Superior temporal gyrus (tissue), 1 donor: ENCODE results near the gene PPP1CB.
"Not testable (repeated sequence)": the region's sequence is repeated elsewhere in the genome, so short reads cannot be mapped to it uniquely, and the experiment has no call there.

Source experiments
- DNase-seq: peaks from one replicate; pipeline ENCODE4 v3.0.0-alpha.2; 2016; ENCODE audit errors: extremely low spot score

PPP1CB gene

DNA sequence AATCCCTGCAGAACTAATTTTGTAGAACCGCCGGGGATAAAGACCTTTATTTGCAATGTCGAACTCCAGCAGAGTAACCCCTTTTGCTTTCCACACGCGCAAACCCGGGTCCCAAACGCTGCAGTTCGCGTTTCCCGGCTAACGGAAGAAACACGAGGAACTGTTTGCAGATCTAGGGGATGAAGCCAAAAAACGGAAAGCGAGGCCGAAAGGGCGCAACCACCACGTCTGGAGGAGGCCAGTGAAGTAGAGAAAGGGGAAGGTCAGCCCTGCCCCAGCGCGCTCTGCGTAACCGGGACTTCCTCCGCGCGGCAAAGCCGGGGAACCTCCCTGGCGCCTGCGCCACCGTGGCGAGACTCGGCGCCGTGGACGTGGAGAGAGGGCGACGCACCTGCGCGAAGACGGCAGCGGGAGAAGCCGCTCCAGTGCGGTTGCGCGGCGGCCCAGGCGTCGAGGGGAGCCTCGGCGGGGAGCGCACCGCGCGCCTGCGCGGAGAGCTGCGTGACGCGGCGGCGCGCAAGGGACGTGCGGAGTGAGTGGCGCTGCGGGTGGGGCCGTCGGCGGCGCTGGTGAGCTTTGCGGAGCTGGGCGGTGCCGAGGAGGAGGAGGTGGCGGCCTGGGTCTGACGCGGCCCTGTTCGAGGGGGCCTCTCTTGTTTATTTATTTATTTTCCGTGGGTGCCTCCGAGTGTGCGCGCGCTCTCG, at the start of gene PPP1CB:
Gene PPP1CB (plus strand): TSS at position 579 of the 704 bp plus-strand sequence. CDS start 295 bp downstream, outside the sequence.
- peak; percentile 94 for DNase-seq

DNA sequence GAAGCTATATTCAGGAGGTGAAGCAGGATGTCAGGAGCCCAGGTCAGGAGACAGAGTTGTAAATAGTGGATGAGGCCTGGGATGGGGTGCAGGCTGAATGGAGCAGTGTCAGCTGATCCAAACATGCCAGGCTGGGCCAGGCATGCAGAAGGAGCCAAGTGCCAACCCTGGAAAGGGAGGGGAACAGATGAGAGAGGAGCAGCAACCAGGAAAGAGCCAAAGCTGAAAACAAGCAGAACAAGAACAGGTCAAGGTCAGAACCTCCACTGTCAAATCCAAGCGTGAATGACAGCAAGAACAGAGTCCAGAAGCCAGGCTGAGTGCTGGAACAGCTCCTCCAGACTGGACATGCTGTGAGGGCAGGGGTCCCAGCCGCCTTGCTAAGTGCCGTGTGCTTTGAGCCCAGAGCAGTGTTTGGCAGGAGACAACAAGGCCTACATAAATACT, 49.2 kb upstream of the PPP1CB start:
- no peak for DNase-seq

DNA sequence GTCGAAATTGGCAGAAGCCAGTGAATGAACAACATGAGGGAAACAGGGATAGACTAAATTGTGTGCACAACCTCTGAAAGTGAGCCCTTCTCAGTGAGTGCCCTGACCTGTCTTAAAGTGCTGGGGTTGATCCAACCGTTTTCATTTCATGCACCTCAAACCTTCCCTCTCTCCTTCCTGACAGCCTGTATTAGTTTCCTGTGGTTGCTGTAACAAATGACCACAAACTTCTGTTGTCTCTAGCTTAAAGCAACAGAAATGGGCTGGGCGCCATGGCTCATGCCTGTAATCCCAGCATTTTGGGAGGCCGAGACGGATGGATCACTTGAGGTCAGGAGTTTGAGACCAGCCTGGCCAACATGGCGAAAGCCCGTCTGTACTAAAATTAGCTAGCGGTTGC, 48.8 kb upstream of the PPP1CB start:
- DNase-seq, result no peak

DNA sequence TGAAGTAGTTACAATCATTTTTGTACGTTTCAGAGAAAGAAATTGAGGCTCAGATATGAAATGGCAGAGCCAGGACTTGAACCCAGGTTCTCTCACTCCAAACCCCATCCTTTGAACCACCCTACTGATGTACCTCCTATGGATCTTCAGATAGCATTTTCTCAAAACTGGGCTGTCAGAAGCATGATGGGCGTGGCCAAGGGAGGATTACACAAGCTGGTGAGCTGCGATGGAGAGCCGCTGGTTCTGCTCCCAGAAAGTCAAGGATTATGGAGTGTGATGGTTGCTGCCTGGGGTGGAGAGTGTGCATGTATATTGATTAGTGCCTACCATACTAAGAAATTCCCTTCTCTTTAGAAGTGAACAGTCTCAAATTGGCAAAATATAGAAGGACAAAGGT, 47.0 kb upstream of the PPP1CB start:
- DNase-seq, result no peak

DNA sequence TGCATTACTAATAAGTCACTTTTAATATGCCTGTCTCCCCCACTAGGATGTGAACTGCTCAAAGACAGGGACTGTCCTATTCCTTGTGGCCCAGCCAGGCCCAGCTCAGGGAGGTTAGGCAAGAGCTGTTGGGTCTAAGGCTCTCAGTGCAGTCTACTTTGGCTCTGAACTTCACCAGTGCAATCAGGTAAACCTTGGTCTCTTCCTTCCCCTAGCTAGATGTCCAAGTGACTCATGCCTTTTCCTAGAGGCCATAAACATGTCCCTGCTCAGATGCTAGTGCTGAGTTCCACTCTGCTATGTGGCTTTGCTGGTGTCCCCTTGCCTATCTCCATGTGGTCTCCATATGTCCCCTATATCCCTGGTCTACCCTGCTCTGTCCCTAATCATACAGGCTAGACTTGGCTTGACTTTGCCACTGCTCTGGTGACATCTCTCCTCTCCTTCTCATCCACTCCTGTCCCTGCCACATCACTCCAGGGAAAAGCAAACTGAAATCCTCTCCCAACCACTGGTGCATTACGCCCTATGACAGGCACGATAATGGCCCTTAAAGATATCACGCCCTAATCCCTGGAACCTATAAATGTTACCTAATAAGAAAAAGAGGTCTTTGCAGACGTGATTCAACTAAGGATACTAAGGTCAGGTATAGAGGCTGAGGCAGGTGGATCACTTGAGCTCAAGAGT, 45.7 kb upstream of the PPP1CB start:
- no peak for DNase-seq

DNA sequence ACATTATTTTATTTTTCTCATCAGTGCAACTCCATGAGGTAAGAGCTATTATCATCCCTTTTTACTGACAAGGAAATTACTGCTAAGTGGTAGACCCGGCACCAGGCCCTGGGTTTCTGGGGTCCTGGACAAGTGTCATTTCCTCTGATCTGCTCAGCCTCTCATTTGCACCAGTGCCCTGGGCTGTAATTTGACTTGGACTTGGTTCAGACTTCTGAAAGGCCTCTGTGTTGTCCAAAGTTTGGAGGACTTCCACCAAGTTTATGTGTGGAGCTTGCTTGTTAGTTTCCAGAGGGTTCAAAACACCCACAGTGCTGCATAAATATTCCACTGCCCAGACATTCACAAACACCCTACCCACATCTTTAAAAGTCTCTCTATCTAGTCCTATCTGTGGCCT, 44.0 kb upstream of the PPP1CB start:
- peak; percentile 83 for DNase-seq

DNA sequence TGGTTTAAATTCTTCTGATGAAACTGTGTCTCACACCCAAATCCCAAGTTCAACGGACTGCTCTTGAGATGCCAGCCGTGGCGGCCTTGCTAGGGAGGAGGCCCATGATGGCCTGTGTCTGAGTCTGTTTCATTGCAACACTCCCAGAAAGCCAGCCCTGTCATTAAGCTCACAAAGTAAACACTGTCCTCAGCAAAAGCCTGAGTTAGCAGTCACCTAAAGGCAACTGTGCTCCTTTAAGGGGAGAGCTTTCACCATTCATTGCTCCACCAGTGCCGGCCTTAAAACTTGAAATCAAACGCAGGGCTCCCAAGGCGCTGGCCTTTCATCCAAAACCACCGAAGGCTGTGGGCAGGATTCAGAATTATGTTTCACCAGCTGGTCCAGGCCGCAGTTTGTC, 42.5 kb upstream of the PPP1CB start:
- DNase-seq, result no peak

DNA sequence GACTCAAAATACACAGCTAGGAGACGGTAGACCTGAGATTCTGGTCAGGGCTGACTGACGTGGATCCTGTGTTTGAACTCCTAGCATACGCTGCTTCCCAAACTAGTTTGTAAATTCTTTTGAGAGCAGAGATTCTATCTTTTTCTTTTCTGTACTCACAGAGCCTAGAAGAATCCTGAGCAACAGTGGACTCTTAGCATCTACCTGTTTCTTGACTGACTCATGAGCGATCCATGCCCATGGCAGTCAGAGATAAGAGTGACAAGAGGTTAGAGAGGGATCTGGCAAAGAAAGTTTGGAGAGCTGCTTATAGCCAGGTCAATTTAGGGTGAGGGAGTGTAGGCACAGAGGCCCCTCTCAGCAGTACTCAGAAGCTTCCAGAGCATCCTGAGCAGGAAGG, 41.1 kb upstream of the PPP1CB start:
- DNase-seq, result no peak

DNA sequence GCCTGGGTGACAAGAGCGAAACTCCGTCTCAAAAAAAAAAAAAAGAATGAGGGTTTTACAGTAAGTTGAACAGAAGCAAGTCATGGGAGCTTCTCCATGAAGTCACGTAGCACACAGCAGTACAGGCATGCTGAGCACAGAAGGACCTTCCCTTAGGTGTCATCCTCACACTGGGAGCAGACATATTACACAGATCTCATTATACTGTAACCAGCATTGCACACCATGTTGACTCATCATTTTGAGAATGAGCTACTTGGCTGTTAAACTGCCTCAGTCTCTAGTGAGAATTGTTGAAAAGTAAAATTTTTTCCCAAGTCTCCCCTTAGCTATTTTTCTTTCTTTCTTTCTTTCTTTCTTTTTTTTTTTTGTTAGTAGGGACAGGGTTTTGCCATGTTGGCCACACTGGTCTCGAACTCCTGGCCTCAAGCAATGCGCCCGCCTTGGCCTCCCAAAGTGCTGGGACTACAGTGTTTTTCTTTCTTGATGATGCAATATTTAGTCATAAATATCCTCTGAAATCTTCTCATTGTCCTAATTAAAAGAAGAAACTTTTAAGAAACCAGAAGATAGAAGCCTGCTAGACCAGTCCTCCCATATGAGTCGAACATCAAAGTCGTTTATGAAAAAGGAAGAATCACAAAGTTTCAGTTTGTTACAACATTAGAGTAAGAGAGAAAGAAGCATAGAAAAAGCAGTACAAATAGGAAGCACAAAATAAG, 37.9 kb upstream of the PPP1CB start:
- DNase-seq, result no peak

DNA sequence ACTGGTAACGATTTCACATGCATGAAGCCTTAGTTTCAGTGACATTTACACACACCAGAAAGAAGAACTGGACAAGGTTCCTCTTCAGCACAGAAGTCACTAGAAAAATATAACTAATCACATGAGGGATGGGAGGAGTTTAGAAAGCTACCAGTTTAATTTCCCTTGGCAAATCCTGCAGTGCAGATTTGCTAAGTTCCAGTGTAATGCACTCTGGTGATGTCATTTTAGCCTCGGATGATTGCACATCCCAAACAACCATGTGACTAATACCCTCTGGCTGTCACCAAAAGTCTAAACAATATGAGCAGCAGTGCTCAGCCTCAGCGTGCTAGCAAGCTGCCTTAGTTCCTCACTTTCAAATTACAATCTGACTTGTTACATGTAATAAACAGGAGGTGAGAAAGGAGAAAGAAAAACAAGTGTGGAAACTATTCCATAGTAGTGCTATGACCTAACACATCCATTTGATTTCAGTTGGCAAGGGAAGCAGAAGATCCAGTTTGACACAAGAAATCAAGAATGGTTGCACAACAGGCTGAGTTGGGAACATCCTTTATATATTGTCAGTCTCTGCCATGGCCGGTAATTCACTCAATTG, 35.3 kb upstream of the PPP1CB start:
- peak; percentile 58 for DNase-seq

DNA sequence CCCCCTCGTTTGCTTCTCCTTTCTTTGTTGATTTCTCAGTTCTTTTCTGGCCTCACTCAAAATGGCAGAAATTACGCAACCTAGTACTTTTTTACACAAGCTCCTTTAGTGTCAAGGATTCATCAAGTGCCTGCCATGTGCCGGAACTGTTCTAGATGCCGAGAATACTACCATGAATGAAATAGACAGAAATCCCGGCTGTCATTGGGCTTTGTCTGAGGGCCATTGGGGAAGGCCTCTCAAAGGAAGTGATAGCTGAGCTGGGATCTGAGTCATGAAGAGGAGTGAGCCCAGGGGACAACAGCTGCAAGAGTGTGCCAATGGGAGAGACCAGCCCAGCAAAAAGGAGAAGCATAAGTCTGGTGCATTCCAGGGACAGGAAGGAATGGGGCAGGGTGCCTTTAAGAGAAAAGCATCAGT, 34.3 kb upstream of the PPP1CB start:
- DNase-seq, result no peak

DNA sequence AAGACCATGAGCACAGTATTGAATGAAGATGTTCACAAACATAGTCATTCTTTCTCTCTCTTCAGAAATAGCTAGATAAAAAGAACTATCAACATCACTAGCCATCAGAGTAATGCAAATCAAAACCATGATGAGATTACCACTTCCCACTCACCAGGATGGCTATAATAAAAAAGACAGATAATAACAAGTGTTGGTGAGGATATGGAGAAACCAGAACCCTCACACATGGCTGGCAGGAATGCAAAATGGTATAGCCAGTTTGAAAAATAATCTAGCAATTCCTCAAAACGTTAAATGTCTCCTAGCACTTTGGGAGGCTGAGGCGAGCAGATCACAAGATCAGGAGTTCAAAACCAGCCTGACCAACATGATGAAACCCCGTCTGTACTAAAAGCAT, 31.3 kb upstream of the PPP1CB start:
- no peak for DNase-seq

DNA sequence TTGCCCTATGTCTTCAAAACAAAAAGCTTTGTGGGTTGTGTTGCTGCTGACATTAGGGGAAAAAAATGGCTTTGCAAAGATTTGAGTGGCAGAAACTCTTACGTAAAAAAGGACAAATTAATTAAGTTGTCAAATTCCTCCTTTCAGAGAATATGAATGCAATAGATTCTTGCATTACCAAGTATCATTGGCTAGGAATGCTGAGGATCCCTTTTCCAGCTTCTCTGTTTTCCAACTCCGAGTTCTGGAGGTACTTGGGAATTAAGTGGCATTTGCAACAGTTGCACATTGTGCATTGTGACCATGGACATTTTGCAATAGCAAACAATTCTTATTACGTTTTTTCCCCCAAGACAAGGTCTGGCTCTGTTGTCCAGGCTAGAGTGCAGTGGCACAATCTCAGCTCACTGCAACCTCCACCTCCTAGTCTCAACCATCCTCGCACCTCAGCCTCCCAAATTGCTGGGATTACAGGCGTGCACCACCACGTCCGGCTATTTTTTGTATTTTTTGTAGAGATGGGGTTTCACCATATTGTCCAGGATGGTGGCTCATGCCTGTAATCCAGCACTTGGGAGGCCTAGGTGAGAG, 29.9 kb upstream of the PPP1CB start:
- DNase-seq, result no peak

DNA sequence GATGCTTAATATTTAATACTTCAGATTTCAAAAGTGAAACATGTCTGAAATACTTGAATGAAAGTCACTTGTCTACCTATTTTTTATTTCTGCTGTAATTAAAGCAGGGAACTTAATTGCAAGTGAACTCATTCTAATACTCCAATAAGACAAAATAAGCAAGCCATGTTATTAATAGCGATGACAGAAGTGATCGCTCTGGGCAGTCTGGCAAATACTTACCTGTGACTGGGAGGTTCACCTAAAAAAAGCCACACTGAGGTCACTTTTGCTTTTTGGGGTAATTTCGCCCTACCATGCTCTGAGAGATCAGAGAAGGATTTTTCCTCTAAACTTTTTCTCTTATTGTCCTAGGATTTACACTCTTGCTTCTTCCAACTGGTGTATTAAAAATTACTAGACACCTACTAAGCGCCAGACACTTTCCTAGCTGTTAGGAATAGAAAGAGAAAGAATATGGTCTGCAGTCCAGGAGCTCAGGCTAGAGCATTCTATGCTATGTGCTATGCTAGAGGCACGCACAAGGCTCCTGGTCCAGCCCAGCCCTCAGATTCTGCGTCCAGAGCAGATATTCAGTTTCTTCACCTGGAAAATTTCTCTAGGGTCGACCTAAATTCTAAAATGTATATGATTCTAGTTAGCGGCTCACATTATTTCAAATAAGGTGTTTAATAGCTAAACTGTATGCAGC, 26.5 kb upstream of the PPP1CB start:
- DNase-seq, result no peak

DNA sequence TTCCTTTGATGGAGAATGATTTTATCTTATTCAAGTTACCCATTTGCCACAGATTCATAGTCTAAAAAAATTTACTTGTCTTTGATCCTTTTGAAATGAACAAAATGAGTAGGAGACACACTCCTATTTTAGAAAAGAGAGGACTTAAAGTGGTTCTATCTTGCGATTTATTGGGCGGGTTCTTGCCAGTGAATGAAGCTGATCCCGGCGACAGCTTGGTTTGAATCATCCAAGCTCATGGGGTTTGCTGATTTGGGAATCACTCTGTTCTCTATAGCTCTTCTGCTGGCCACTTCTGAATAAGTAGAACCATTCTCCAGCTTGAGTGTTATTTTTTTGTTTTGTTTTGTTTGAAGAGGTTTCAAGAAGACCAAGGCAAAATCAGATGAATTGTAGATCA, 25.5 kb upstream of the PPP1CB start:
- no peak for DNase-seq

DNA sequence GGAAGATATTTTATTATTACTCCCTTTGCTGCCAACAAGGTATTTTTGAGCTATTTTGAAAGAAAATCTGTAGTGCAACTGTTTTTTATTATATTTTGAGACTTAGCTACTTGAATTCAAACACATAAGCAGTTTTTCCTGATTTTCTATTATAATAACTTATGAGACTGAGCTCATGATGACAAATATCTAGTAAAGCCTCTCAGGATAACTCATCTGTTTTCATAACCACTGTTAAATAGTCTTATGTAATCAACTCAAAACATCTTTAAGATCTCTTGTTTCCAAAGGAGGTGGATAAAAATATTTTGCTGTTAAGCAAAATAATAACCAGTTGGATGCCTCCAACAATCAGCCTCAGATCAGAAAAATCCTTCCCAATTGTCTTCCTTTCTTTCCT, 21.9 kb upstream of the PPP1CB start:
- DNase-seq, result no peak

DNA sequence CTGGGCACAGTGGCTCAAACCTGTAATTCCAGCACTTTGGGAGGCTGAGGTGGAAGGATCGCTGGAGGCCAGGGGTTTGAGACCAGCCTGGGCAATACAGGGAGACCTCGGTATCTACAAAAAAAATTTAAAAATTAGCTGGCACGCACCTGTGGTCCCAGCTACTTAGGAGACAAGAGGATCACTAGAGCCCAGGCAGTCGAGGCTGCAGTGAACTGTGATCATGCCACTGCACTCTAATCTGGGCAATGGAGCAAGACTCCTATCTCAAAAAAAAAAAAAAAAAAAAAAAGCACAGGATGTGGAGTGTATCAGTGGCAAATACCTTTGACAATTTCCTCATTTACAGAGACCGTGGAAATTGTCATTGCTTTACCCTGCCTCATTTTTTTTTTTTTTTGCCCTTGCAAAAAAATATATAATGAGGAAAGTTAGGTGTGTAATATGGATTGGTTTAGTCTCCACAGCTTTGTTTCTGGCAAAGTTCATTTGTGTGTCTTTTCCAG, 20.9 kb upstream of the PPP1CB start:
- no peak for DNase-seq

DNA sequence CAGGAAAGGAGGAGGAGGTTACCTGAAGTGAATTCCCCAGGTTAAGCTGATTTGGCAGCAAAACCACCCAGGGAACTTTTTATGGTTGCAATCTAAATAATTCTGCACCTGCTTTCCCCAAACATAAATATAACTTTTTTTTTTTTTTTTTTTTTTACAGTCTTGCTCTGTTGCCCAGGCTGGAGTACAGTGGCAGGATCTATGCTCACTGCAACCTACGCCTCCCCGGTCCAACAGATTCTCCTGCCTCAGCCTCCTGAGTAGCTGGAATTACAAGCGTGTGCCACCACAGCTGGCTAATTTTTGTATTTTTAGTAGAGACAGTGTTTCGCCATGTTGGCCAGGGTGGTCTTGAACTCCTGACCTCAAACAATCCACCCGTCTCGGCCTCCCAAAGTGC, 16.1 kb upstream of the PPP1CB start:
- DNase-seq, result no peak

DNA sequence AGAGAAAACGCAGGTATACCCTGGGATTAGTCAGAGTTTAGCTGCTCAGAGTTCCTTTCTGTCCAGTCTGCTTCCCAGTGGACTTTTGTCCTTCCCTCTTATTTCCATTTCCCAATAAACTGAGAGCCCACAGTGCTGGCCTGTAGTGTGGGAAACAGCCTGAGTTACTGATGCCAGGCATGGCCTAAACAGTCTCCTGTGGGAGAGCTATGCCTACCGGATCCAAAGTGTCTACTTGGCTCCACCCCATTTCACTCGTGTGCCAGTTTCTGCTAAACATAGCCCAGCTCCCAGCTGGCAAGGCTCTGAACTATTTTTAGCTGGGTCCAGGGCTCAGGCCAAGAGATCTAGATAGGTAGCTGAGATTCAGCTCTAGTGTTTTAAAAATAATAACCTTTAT, 15.6 kb upstream of the PPP1CB start:
- DNase-seq, result peak; percentile 40

DNA sequence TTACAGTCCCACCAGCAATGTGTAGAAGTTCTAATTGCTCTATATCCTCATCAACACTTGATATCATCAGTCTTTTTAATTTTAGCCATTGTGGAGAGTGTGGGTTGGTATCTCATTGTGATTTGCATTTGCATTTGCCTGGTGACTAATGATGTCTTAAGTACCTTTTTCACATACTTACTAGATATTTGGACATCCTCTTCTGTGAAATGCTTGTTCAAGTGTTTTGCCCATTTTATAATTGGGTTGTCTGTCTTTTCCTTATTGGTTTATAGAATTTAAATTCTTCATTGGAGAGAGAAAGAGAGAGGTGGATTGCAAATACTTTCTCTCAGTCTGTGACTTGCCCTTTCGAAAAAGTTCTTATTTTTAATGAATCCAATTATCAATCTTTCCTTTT, 14.0 kb upstream of the PPP1CB start:
- DNase-seq, result no peak

DNA sequence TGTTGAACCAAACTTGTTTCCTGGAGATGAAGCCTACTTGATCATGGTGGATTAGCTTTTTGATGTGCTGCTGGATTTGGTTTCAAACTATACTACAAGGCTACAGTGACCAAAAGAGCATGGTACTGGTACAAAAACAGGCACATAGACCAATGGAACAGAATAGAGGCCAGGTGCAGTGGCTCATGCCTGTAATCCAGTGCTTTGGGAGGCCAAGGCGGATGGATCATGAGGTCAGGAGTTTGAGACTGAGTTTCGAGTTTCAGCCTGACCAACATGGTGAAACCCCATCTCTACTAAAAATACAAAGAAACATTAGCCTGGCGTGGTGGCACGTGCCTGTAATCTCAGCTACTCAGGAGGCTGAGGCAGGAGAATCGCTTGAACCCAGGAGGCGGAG, 9.0 kb upstream of the PPP1CB start:
- DNase-seq, result not testable (repeated sequence)
